SK-N-SH treated with all-trans-retinoic acid at 6 μM for 48 hours (cell line): ENCODE measurements around the gene UVRAG.

Experiments used
- ATAC-seq: fragments of 200-7000 bp; cut with Tn5 transposase; 3 replicates; pipeline ENCODE4 v1.9.1; 2020; ENCODE audit warnings: mild to moderate bottlenecking, moderate library complexity
- CSDC2 ChIP-seq: fragments of 250-450 bp; sonication (Bioruptor Pico); IDR thresholded peaks from 2 replicates; pipeline ENCODE4 v1.5.0; 2020; ENCODE audit warnings: mild to moderate bottlenecking, moderate library complexity
- OSR1 ChIP-seq: fragments of 250-450 bp; sonication (Bioruptor Pico); IDR thresholded peaks from 2 replicates; pipeline ENCODE4 v1.8.0; 2022; ENCODE audit warnings: moderate library complexity, mild to moderate bottlenecking, inconsistent platforms
- PPARA ChIP-seq: fragments of 250-450 bp; sonication (Bioruptor Pico); IDR thresholded peaks from 2 replicates; pipeline ENCODE4 v1.5.0; 2020; ENCODE audit warnings: mild to moderate bottlenecking, borderline replicate concordance
- RARB ChIP-seq: fragments of 250-450 bp; sonication (Bioruptor Pico); IDR thresholded peaks from 2 replicates; pipeline ENCODE4 v1.8.0; 2021; ENCODE audit warnings: mild to moderate bottlenecking, moderate library complexity
- SNAI2 ChIP-seq: fragments of 250-450 bp; sonication (Bioruptor Pico); IDR thresholded peaks from 2 replicates; pipeline ENCODE4 v1.5.0; 2020; ENCODE audit warnings: mild to moderate bottlenecking, moderate library complexity
- TCF4 ChIP-seq: fragments of 250-450 bp; sonication (Bioruptor Pico); IDR thresholded peaks from 2 replicates; pipeline ENCODE4 v1.8.0; 2021; ENCODE audit warnings: mild to moderate bottlenecking, moderate library complexity, borderline replicate concordance
- TOX ChIP-seq: fragments of 250-450 bp; sonication (Bioruptor Pico); IDR thresholded peaks from 2 replicates; pipeline ENCODE4 v1.8.0; 2021; ENCODE audit warnings: mild to moderate bottlenecking, moderate library complexity, borderline replicate concordance
- ZC3H10 ChIP-seq: fragments of 250-450 bp; sonication (Bioruptor Pico); IDR thresholded peaks from 2 replicates; pipeline ENCODE4 v1.5.1; 2021; ENCODE audit warnings: mild to moderate bottlenecking, moderate library complexity
- ZFP3 ChIP-seq: fragments of 250-450 bp; sonication (Bioruptor Pico); IDR thresholded peaks from 2 replicates; pipeline ENCODE4 v1.5.0; 2020; ENCODE audit warnings: mild to moderate bottlenecking, moderate library complexity
- ZFP30 ChIP-seq: fragments of 450-650 bp; formaldehyde crosslinking; IDR thresholded peaks from 2 replicates; pipeline ENCODE4 v1.5.0; 2022; ENCODE audit warnings: mild to moderate bottlenecking, moderate library complexity
- ZNF565 ChIP-seq: fragments of 450-650 bp; formaldehyde crosslinking; conservative IDR thresholded peaks from 2 replicates; pipeline ENCODE4 v1.5.0; 2020; ENCODE audit warnings: low read depth, mild to moderate bottlenecking, moderate library complexity
- ZNF70 ChIP-seq: fragments of 450-650 bp; formaldehyde crosslinking; IDR thresholded peaks from 2 replicates; pipeline ENCODE4 v1.5.0; 2020; ENCODE audit warnings: mild to moderate bottlenecking, moderate library complexity
- ZNF8 ChIP-seq: fragments of 450-650 bp; formaldehyde crosslinking; IDR thresholded peaks from 2 replicates; pipeline ENCODE4 v1.5.0; 2020; ENCODE audit warnings: mild to moderate bottlenecking, moderate library complexity
- TF ChIP-seq, protein P1 (sequence below): fragments of 250-450 bp; sonication (Bioruptor Pico); IDR thresholded peaks from 2 replicates; pipeline ENCODE4 v1.8.0; 2021; ENCODE audit warnings: low read depth, mild to moderate bottlenecking, moderate library complexity, borderline replicate concordance
- TF ChIP-seq, protein P2 (sequence below): fragments of 250-450 bp; sonication (Bioruptor Pico); IDR thresholded peaks from 2 replicates; pipeline ENCODE4 v1.8.0; 2020; ENCODE audit warnings: mild to moderate bottlenecking, moderate library complexity, borderline replicate concordance
- TF ChIP-seq, protein P3 (sequence below): fragments of 250-450 bp; sonication (Bioruptor Pico); IDR thresholded peaks from 2 replicates; pipeline ENCODE4 v1.5.1; 2020; ENCODE audit warnings: low read depth, mild to moderate bottlenecking, moderate library complexity
- TF ChIP-seq, protein P4 (sequence below): fragments of 250-450 bp; sonication (Bioruptor Pico); IDR thresholded peaks from 2 replicates; pipeline ENCODE4 v1.5.0; 2020; ENCODE audit warnings: mild to moderate bottlenecking, moderate library complexity

The UVRAG gene

DNA sequence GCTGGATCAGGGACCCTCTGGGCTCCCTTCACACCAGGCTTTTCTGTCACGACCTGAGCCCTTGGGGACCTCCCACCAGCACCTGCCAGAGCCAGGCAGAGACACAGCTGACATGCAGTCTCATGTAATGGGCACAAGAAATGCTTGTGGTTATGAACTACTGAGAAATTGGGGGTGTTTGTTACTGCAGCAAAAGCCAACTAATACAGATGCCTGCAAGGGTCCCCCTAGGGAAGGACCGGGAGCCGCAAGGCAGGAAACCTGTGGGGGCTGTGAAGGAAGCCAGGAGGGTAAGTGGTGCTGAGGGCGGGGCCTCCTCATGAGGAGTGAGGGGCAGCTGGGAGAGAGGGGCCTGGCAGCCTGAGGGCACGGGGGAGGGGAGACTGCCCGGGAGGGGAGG lies 374.7 kb downstream of the UVRAG start:
- TF ChIP-seq ZFP30 (no peak), ZC3H10 (CRISPR knock-in tag) (no peak), ZNF565 (CRISPR knock-in tag) (no peak), TOX (no peak), ZFP3 (CRISPR knock-in tag) (no peak), ZNF8 (CRISPR knock-in tag) (no peak), ZNF70 (CRISPR knock-in tag) (no peak), OSR1 (CRISPR knock-in tag) (no peak), PPARA (CRISPR knock-in tag) (no peak), RARB (CRISPR knock-in tag) (no peak), SNAI2 (no peak)
- no peak for ATAC-seq

DNA sequence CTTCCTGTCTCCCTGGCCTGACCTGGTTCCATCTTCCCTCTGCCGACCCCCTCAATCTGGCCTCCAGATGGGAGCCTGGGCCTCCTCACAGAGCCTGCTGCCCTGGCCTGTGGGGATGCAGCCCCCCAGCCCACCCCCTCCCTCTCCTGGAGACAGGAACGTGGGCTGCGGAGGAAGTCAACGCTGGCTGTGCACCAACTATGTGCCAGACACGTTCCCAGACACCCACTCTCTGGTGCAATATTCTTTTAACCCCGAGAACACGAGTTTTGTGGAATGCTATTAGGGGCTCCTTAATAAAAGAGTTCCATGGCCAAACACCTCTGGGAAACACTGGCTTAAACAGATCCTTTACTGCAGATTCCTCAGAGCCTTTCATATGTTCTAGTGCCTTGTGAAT lies 375.4 kb downstream of the UVRAG start:
- no peak for TF ChIP-seq TOX
- TF ChIP-seq, protein P1, sequence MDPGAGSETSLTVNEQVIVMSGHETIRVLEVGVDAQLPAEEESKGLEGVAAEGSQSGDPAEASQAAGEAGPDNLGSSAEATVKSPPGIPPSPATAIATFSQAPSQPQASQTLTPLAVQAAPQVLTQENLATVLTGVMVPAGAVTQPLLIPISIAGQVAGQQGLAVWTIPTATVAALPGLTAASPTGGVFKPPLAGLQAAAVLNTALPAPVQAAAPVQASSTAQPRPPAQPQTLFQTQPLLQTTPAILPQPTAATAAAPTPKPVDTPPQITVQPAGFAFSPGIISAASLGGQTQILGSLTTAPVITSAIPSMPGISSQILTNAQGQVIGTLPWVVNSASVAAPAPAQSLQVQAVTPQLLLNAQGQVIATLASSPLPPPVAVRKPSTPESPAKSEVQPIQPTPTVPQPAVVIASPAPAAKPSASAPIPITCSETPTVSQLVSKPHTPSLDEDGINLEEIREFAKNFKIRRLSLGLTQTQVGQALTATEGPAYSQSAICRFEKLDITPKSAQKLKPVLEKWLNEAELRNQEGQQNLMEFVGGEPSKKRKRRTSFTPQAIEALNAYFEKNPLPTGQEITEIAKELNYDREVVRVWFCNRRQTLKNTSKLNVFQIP (CRISPR knock-in tag): no peak
- TF ChIP-seq SNAI2: no peak
- TF ChIP-seq, protein P2, sequence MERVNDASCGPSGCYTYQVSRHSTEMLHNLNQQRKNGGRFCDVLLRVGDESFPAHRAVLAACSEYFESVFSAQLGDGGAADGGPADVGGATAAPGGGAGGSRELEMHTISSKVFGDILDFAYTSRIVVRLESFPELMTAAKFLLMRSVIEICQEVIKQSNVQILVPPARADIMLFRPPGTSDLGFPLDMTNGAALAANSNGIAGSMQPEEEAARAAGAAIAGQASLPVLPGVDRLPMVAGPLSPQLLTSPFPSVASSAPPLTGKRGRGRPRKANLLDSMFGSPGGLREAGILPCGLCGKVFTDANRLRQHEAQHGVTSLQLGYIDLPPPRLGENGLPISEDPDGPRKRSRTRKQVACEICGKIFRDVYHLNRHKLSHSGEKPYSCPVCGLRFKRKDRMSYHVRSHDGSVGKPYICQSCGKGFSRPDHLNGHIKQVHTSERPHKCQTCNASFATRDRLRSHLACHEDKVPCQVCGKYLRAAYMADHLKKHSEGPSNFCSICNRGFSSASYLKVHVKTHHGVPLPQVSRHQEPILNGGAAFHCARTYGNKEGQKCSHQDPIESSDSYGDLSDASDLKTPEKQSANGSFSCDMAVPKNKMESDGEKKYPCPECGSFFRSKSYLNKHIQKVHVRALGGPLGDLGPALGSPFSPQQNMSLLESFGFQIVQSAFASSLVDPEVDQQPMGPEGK (CRISPR knock-in tag): no peak
- TF ChIP-seq, protein P3, sequence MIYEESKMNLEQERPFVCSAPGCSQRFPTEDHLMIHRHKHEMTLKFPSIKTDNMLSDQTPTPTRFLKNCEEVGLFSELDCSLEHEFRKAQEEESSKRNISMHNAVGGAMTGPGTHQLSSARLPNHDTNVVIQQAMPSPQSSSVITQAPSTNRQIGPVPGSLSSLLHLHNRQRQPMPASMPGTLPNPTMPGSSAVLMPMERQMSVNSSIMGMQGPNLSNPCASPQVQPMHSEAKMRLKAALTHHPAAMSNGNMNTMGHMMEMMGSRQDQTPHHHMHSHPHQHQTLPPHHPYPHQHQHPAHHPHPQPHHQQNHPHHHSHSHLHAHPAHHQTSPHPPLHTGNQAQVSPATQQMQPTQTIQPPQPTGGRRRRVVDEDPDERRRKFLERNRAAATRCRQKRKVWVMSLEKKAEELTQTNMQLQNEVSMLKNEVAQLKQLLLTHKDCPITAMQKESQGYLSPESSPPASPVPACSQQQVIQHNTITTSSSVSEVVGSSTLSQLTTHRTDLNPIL (CRISPR knock-in tag): no peak
- TF ChIP-seq TCF4 (CRISPR knock-in tag): no peak; the same call in 1 of the 2 replicates
- TF ChIP-seq, protein P4, sequence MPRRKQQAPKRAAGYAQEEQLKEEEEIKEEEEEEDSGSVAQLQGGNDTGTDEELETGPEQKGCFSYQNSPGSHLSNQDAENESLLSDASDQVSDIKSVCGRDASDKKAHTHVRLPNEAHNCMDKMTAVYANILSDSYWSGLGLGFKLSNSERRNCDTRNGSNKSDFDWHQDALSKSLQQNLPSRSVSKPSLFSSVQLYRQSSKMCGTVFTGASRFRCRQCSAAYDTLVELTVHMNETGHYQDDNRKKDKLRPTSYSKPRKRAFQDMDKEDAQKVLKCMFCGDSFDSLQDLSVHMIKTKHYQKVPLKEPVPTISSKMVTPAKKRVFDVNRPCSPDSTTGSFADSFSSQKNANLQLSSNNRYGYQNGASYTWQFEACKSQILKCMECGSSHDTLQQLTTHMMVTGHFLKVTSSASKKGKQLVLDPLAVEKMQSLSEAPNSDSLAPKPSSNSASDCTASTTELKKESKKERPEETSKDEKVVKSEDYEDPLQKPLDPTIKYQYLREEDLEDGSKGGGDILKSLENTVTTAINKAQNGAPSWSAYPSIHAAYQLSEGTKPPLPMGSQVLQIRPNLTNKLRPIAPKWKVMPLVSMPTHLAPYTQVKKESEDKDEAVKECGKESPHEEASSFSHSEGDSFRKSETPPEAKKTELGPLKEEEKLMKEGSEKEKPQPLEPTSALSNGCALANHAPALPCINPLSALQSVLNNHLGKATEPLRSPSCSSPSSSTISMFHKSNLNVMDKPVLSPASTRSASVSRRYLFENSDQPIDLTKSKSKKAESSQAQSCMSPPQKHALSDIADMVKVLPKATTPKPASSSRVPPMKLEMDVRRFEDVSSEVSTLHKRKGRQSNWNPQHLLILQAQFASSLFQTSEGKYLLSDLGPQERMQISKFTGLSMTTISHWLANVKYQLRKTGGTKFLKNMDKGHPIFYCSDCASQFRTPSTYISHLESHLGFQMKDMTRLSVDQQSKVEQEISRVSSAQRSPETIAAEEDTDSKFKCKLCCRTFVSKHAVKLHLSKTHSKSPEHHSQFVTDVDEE: no peak
- TF ChIP-seq ZNF70 (CRISPR knock-in tag): no peak
- no peak for TF ChIP-seq CSDC2 (CRISPR knock-in tag)
- no peak for TF ChIP-seq ZNF565 (CRISPR knock-in tag)
- no peak for TF ChIP-seq RARB (CRISPR knock-in tag)
- no peak for TF ChIP-seq ZFP30
- no peak; the same call in 2 of the 3 replicates for ATAC-seq
